Testis (tissue), 3 donors: ENCODE results near the gene LRRC74A. TPM values are rescaled to one million over a fixed set of nuclear protein-coding genes. Genes with fewer than 3 reads are reported as not detected.

Experiments used
- DNase-seq: peaks from one replicate; pipeline ENCODE4 v3.0.0-alpha.2; 2019
- H3K27ac ChIP-seq, 2 donors: fragments of 200-600 bp; sonication (generic); one replicate each; pipeline ENCODE4 v1.5.1; 2019
- H3K27me3 ChIP-seq: fragments of 200-600 bp; sonication (generic); one replicate; pipeline ENCODE4 v1.5.1; 2019
- H3K36me3 ChIP-seq: fragments of 200-600 bp; sonication (generic); one replicate; pipeline ENCODE4 v1.5.1; 2017; ENCODE audit warnings: low read depth; ENCODE audit errors: missing control alignments
- H3K4me1 ChIP-seq: fragments of 200-600 bp; sonication (generic); one replicate; pipeline ENCODE4 v1.5.1; 2019
- H3K4me3 ChIP-seq, 2 donors: fragments of 200-600 bp; sonication (generic); one replicate each; pipeline ENCODE4 v1.5.1; 2017 to 2019
- H3K9me3 ChIP-seq: fragments of 200-600 bp; sonication (generic); one replicate; pipeline ENCODE4 v1.5.1; 2017
- CTCF ChIP-seq, 3 experiments: fragments of 450-650 bp in 2 of 3; fragments of 200-600 bp in 1 of 3; sonication (generic) in 1 of 3; IDR thresholded peaks; one replicate each; pipeline ENCODE4 v1.5.1; 2016 to 2019; ENCODE audit warnings: antibody characterized with exemption in 3 of 3, mild to moderate bottlenecking in 2 of 3, moderate library complexity in 1 of 3
- POLR2A ChIP-seq: fragments of 450-650 bp; IDR thresholded peaks from one replicate; pipeline ENCODE4 v1.6.1; 2017; ENCODE audit warnings: antibody characterized with exemption, mild to moderate bottlenecking, moderate library complexity
- WGBS, 2 donors: methylation state at CpG; one replicate each; pipeline ENCODE4 v1.1.5; 2018; 5-methylcytosine and 5-hydroxymethylcytosine counted together
- intact Hi-C: fragments of 100-400 bp; cut with DNase I; formaldehyde crosslinking; loops from one replicate; pipeline ENCODE4 v1.15.1; 2023; ENCODE audit warnings: low total_unique reads
- polyA plus RNA-seq: library from polyadenylated mRNA; stranded (reverse); fragments of 350-450 nt; fragmentation: Illumina TruSeq; extraction: RNeasy Lipid Tissue Mini Kit (QIAGEN cat#74804); gene quantifications from one replicate; pipeline ENCODE4 v1.2.3, GENCODE V29; 2014; ENCODE audit warnings: low read depth, low replicate concordance; ENCODE audit not compliant: insufficient read depth
- total RNA-seq, 2 donors: library from RNA; depleted of rRNA; stranded (reverse); fragments of >200 nt; gene quantifications; one replicate each; pipeline ENCODE4 v1.2.3, GENCODE V29; 2016

The LRRC74A gene
- total and polyA plus RNA-seq, 3 donors from 2014 or later: 5.9 to 32.5 (median 28.7) TPM

DNA sequence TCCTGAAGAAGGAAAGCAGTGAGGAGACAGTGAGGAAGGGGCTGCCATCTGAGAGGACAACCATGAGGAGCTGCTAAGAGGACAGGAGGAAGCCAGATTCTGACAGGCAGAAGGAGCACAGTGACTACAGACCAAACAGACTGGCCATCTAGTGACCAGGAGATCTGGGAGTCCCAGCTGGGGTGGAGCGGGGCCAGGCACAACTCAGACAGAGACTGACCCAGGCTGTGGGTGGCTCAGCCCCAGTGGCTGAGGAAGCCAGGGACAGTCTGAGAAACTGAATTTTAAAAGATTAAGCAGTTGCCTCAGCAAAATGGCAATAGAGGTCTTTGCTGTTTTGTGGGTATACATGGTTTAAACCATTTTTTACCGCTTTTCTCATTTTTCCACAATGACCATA, 28.9 kb downstream of the LRRC74A start:
- no peaks in the 10 kb centered on the region for H3K36me3 ChIP-seq
- no peak for DNase-seq
- H3K9me3 ChIP-seq: no peaks in the 10 kb centered on the region
- WGBS, 2 donors: 93% methylated on average over 2 of the region's 2 CpGs
- no peaks in the 10 kb centered on the region for H3K4me1 ChIP-seq
- H3K27me3 ChIP-seq: no peaks in the 10 kb centered on the region
- H3K4me3 ChIP-seq: no peak overlapping the region
- H3K27ac ChIP-seq: no peak overlapping the region
- intact Hi-C loops: no loop called here
- TF ChIP-seq POLR2A: no peak
- TF ChIP-seq CTCF (IDR thresholded peaks at IDR 0.05): no peak

- Histone ChIP-seq H3K4me3 (no peak overlapping the region), H3K4me1 (no peaks in the 10 kb centered on the region), H3K27ac (no peak overlapping the region), H3K27me3 (no peaks in the 10 kb centered on the region), H3K36me3 (no peaks in the 10 kb centered on the region), H3K9me3 (no peaks in the 10 kb centered on the region)
- 85 to 89% methylated on average over 1 of the region's 1 CpG for WGBS, 2 donors
- DNase-seq: no peak
- intact Hi-C loops: no loop called here
- no peak for TF ChIP-seq POLR2A
- TF ChIP-seq CTCF (IDR thresholded peaks at IDR 0.05): no peak
Observed at GRCh38 chr14:76856769-76857168, 30.6 kb downstream of the LRRC74A start.

- intact Hi-C loops: no loop called here
- TF ChIP-seq CTCF (IDR thresholded peaks at IDR 0.05): no peak
- no peak for DNase-seq
- Histone ChIP-seq H3K27me3 (no peaks in the 10 kb centered on the region), H3K27ac (no peak overlapping the region), H3K4me1 (no peaks in the 10 kb centered on the region), H3K36me3 (no peaks in the 10 kb centered on the region), H3K9me3 (no peaks in the 10 kb centered on the region), H3K4me3 (no peak overlapping the region)
- 83 to 84% methylated on average over 10 of the region's 10 CpGs for WGBS, 2 donors
Observed at GRCh38 chr14:76861574-76862255, 35.5 kb downstream of the LRRC74A start.

DNA sequence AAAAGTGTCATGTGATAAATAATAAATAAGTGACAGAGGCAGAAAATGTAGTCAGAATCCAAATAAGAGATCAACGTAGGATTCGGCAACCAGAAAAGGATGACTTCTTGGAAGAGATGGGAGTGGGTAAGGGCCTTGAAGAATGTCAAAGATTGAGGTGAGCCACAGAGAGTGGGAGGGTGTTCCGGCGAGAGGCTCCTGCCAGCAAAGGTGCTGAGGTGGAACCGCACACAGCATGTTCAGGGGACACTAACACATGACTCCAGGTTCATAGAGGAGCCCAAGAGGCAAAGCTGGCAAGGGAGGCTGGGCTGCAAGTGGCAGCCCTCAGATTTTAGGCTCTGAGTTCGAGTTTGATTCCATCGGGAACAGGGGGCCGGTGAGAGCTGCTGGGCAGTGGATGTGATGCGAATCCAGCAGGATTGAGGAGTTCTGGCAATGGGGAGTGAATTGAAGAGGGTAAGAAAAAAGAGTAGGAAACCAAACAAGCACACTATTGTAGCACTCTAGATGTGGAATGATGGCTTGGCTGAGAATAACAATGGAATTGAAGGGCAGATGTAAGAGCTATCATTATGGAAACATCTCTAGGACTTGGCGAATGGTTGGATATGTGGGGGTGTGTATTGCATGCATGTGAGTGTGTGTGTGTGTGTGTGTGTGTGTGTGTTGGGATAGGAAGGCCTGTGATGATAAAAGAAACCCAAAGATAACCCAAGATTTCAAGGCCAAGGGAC, 36.5 kb downstream of the LRRC74A start:
- H3K4me1 ChIP-seq: no peaks in the 10 kb centered on the region
- no peaks in the 10 kb centered on the region for H3K27me3 ChIP-seq
- 85% methylated on average over 10 of the region's 10 CpGs for WGBS, 2 donors
- H3K27ac ChIP-seq: no peak overlapping the region
- H3K4me3 ChIP-seq: no peak overlapping the region
- TF ChIP-seq CTCF (IDR thresholded peaks at IDR 0.05) (no peak), POLR2A (no peak)
- intact Hi-C loops: no loop called here
- H3K36me3 ChIP-seq: no peaks in the 10 kb centered on the region
- H3K9me3 ChIP-seq: no peaks in the 10 kb centered on the region
- DNase-seq: no peak
